HG02798 (cell line): ENCODE data around the gene SCFD2.
A peak's percentile ranks its signal among the peaks of the same experiment; 100 is the strongest.
"Not testable (repeated sequence)": the region's sequence is repeated elsewhere in the genome, so short reads cannot be mapped to it uniquely, and the experiment has no call there.

ENCODE experiments used
- ATAC-seq: cut with Tn5 transposase; IDR thresholded peaks from one replicate; pipeline ENCODE4 v1.9.1; 2021; ENCODE audit warnings: mild to moderate bottlenecking; ENCODE audit not compliant: unreplicated experiment, poor library complexity

SCFD2 gene

DNA sequence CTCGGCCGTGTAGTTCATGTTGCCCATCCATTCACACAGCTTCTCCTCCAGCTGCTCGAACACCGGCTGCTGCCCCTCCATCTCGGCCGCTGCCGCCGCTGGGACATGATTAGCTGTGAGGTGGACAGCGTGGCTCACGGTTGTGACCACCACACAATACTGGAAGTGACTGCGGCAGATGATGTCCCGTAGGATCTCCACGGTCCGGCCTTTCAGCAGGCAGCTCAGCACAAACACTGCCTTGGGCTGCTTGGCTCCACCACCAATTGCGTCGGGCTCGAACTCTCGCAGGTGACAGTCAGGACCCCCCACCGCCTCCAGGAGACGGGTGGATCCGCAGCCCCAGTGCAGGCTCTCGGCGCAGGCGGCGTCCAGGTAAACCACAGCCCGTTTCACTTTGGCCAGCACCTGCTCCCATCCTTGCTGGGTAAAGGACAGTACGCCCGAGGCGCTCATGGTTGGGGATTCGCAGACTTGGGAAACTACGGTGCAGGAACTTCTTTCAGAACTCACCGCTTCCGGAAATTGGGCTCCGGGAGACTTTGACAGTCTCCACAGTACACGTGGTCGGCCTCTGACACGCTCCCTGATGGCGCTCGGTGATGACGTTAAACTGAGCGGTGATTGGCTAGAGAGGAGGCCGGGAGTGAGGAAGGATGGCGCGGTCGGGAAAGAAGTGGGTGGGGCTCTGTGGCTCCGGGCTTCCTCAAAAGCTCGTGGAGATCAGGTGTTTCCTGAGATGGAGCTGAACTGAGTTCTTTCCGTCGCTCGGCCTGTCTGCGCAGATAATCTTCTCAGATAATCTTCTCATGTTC lies at the start of gene SCFD2:
Gene SCFD2 (minus strand): TSS at position 576 of the 815 bp plus-strand sequence.
- peak; percentile 99 for ATAC-seq

DNA sequence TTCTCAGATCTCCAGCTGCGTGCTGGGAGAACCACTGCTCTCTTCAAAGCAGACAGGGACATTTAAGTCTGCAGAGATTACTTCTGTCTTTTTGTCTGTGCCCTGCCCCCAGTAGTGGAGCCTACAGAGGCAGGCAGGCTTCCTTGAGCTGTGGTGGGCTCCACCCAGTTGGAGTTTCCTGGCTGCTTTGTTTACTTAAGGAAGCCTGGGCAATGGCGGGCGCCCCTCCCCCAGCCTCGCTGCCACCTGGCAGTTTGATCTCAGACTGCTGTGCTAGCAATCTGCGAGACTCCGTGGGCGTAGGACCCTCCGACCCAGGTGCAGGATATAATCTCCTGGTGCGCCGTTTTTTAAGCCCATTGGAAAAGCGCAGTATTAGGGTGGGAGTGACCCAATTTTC lies 43.6 kb upstream of the SCFD2 start:
- not testable (repeated sequence) for ATAC-seq

DNA sequence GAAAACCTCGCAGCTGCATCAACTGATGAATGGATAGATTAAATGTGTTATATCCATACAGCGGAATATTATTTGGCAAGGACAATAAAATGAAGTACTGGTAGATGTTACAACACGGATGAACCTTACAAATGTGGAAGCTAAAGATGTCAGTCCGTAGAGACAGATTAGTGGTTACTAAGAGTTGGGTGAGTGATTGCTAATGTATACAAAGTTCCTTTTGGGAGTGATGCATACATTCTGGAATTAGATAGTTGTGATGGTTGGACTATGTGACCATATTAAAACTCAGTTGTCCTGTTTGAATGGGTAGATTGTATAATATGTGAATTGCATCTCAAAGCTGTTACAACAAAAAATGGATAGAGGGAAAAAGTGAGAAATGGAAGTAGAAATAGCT lies 14.4 kb upstream of the SCFD2 start:
- no peak for ATAC-seq

DNA sequence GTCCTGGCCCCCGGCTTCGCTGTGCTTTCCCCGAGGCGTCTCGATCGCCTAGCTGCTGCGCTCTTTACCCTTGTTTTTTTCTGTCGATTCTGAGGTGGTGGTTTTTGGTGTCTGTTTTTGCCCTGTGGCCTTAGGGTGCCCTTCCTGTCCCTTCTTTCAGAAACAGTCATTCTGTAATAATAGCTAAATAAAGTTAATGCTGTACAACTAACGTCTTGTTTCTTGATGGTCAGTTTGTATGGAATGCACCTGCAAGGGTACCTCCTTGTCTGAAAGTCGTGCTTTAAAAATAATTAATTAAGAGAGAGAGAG lies 12.3 kb upstream of the SCFD2 start:
- ATAC-seq: no peak

DNA sequence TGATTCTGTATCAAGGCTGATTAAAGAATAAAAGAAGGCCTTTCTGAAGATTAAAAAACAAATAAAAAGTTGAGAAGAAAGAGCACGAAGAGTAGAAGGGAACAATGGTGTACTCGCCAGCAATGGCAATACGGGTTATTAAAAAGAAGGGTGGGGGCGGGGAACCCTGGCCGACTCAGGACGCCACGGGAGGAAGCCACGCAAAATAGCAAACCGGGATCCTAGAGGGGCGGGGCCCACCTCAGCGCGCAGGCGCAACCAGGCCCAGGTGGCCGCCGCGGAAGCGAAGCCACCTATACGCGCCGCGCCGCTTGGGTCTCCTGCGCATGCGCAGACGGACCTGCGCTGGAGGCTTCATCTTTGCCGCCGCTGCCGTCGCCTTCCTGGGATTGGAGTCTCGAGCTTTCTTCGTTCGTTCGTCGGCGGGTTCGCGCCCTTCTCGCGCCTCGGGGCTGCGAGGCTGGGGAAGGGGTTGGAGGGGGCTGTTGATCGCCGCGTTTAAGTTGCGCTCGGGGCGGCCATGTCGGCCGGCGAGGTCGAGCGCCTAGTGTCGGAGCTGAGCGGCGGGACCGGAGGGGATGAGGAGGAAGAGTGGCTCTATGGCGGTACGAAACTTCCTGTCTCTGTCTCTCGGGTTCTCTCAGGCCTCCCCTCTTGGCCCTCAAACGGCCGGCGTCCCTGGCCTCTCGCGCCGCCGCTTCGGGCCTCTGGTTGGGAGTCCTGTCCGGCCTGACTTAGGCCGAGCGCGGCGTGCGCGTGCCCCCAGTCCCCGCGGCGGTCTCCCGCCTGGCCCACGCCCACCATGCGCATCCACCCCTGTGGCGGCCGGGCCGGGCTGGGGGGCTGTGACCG lies 11.7 kb upstream of the SCFD2 start, which contains the start of gene FIP1L1:
Gene FIP1L1 (plus strand): TSS at position 323 of the 852 bp plus-strand sequence. CDS start 198 bp downstream, at position 521.
- ATAC-seq: peak; percentile 95

DNA sequence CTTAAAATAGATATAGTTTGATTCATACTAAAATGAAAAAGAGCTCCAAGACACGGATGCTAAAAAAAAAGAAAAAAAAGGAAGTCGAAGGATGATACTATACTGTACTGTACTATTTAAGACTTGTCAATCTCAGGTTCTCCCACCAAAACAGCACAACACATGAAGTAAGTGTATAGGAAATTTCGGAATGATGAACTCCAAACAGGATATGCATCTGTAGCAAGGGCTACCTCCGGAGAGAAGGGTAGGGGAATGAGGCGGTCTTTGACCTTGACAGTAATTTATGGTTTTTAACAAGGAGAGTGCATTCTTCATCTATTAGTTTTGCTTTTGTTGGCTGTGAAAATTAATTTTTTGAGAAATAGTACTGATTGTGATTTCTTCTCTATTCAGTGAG lies 11.0 kb upstream of the SCFD2 start:
- ATAC-seq: no peak

DNA sequence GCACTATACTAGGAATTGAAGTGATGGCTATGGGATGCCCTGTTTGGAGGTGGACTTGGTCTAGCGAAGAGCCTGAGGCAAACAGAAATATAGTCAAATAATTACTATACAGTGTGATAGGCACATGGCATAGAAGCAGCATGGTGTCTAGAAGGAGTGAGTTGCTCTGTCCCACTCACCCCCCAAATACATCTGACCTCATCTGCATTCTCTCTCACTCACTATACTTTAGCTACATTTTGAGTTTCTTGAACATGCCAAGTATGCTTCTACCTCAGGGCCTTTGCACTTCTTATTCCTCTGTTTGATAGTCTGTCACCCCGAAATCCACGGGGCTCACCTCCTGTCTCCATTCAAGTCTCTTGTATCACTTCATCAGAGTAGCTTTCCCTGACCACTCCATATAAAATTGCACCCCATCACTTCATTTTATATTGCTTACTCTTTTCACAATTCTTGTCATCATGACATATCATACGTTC lies 9.0 kb upstream of the SCFD2 start:
- no peak for ATAC-seq

DNA sequence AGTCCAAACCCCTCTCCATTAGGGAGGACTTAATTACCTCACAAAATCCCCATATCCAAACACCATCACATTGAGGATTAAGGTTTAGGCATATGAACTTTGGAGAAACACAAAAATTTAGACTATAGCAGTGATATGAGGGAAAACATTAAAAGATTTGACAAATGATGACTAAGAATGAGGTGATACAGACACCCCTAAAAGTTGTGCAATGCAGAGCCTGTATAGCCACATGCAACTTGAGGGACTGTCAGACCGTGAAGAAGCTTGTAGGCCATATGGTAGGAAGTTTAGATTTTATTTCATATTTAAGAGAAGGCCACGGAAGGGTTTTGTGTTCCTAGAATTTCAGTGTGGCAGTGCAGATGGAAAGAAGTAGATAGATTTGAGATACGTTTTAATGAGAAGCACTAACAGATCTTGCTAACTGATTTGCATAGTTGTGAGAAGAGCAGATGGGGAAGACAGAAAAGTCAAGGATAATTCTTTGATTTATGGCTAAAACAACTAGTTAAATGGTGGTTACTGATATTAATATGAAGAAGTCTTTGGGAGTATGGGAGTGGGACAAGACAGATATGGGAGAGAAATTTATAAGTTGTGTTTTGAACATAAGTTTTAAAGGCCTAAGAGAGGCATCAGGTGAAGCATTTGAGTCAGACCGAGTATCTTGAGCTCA lies 6.1 kb upstream of the SCFD2 start:
- no peak for ATAC-seq

DNA sequence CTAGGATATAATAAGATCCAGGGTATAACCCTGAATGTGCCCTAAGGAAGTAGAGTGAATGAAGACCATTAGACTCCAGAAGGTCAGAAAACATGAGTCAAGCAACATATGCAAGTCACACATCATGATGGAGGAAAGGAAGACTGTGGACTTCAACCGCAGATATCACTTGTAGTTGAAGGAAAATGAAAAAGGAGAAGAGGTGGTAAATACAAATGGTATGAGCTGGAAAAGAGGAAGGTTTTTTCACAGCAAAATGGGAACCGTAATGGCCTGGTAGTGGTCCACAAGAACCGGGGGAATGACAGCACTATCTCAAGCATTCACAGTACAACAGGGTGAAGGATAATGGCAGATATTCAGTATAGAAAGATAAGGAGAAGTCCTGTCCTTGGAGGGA lies 5.2 kb upstream of the SCFD2 start:
- no peak for ATAC-seq

DNA sequence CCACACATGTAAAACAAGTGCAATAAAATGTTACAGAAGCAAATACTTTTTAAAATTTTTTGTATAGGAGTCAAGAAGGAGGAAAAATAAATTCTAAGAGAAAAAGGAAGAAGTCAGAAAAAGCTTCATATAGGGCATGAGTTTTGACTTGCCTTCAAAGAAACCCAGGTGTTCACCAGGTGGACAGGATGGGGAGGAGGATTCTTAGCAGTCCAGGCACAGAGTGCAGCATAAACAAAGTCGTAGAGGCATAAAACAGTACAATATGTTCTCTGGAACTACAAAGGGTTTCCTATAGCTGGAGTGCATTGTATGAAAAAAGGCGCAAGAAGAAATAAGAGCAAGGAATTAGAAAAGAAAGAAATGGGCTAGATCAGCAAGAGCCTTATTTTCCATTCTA lies 1.9 kb upstream of the SCFD2 start:
- no peak for ATAC-seq

DNA sequence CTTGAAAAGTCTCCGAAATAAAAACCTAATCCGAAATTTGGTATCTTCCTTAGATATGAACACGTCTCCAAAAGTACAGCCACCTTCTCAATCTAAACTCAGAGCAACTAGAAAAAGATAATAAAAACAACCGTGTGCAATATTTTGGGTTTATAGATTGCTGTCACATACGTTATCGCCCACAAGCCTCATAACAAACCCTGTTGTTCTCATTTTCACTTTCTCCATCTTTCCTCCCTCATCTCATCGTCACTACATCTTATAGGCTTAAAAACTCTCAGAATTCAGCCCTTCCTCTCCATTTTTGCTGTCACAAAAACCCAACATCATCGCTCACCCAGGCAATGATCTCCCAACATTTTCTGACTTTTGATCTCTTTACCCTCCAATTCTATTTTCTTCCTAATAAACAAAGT lies 448 bp upstream of the SCFD2 start:
- ATAC-seq: no peak

DNA sequence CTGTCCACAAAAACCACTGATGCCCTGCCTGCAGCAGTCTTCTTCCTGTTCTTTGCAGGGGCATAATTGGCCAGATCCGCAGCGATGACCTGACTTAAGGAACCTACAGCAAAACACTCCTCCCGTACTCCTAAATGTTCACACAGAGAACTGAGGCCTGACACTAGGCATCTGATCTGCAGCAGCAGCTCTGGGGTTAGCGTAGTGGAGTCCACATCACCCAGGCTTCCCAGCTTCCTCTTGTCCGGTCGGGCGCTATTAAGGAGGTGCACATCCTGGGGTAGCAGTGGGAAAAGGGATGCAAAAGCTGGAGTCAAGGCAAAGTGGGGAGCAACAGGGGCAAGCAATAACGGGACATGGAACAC lies 758 bp downstream of the SCFD2 start:
- ATAC-seq: peak; percentile 2

DNA sequence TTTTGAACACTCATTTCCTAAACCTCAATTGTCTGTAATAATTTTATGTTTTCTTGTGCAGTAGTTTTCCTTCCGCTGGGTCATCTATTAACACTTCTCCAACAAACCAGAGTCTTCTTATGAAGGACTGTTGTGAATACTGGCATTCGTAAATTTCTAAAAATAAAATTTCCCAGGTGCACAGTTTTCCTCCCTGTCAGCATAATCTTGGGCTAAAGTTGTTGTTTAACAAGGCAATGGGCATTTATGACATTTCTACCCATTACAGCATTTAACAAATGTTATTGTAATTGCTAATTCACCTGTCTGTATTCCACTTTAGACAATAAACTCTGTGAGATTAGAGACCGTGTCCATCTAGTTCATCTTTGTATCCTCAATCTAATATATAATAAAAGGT lies 1.2 kb downstream of the SCFD2 start:
- no peak for ATAC-seq

DNA sequence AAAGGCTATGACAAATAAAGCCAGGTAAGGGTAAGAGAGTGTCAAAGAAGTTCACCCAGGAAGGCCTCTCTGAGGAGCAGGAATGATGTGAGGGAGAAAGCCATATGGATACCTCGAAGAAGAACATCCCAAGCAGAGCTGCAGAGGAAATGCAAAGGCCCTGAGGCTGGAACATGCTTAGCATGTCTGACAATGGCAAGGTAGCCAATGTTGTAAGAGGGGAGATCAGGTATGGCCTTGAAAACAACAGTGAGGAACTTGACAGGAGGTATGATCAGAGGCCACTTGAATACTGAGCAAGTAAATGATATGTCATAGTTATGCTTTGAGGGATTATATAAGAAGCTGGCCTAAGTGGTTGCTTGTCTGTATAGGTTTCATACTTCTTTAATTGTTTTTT lies 3.8 kb downstream of the SCFD2 start:
- no peak for ATAC-seq

DNA sequence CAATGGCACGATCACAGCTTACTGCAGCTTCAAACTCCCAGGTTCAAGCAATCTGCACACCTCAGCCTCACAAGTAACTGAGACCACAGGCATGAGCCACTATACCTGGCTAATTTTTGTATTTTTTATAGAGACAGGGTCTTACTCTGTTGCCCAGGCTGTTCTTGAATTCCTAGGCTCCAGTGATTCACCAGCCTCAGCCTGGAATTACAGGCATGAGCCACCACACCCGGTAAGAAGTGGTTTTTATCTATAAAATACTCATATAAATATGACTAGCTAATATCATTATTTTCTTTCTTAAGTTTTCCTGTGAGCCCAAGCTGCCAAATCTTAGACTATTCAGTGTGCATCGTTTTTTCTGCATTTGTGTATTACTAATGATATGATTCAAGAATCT lies 4.4 kb downstream of the SCFD2 start:
- no peak for ATAC-seq

DNA sequence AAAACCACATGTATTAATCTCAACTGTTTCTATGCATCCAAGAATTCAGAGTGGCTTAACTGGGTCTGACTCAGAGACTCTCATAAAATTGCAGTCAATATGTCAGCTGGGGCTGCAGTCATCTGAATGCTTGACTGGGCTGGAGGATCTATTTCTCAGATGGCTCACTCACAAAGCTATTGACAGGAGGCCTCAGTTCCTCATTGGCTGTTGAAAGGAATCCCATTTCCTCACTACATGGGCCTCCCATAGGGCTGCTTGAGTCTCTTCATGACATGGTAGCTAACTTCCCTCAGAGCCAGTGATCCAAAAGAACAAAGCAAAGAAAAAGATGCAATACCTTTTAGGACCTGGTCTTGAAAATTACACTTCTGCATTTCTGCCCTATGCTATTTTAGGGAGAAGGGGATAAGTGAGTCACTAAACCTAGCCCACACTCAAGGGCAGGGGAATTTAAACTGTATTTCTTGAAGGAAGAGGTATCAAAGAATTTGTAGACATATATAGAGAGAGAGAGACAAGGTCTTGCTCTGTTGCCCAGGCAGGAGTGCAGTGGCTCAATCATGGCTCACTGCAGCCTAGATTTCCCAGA lies 9.8 kb downstream of the SCFD2 start:
- no peak for ATAC-seq

DNA sequence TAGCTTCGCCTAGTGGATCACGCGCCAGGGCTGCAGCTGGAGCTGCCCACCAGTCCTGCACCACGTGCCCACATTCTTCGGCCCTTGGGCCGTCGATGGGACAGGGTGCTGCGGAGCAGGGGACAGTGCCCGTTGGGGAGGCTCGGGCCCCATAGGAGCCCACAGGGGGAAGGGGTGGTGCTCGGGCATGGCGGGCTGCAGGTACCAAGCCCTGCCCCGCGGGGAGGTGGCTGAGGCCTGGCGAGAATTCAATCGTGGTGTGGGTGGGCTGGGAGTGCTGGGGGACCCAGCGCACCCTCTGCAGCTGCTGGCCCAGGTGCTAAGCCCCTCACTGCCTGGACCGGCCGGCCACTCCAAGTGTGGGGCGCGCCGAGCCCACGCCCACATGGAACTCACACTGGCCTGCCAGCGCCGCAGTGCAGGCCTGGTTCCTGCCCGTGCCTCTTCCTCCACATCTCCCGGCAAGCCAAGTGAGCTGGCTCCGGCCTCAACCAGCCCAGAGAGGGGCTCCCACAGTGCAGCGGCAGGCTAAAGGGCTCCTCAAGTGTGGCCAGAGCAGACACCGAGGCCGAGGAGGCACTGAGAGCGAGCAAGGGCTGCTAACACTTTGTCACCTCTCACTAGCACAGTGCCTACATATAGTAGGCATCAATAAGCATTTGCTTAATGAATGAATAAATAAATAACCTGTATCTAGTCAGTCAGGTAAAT lies 11.7 kb downstream of the SCFD2 start:
- no peak for ATAC-seq

DNA sequence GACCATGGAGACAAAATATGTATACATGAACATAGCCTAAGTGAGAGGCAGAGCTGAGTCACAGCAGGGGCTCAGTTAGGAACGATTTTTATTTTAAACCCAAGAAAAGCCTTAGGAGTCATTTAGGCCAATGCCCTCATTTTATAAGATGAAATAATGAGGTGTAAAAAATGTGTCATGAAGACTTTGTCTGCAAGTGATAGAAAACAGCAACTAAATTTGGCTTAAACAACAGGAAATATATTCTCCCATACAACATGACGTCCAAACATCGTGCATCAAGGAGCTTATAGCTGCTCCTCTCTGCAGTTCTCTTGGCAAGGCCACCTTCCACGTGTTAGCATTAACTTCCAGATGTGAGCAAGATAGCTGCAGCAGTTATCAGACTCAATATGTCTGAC lies 16.8 kb downstream of the SCFD2 start:
- ATAC-seq: no peak

DNA sequence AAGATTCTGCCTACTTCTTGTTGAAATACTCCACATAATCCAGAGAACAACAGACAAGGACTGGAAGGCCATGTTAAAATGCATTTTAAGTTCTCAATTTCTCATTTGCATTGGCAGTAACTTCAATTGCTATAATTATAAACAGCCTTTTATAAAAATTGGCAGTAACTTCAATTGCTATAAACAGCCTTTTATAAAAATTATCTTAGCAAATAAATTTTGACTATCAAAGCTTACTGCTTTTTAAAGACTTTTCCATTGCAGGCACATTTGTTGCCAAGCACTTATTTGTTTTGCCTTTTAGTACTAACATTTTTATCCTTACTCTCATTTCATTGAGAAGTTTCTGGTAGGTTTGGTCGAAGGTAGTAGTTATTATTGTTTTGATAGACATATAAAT lies 17.8 kb downstream of the SCFD2 start:
- ATAC-seq: no peak
